Fibroblast of the aortic adventitia (primary cell): ENCODE results near the gene PRPF40A. TPM values are rescaled to one million over a fixed set of nuclear protein-coding genes. Genes with fewer than 3 reads are reported as not detected.

Experiments
- DNase-seq: peaks from one replicate; pipeline ENCODE4 v3.0.0-alpha.2; 2010; ENCODE audit warnings: low read depth
- H3K4me3 ChIP-seq: 2 replicates; pipeline ENCODE4 v1.5.1; 2011; ENCODE audit warnings: low read depth, mild to moderate bottlenecking, control low read depth, low read length, moderate library complexity
- total RNA-seq: library from RNA; depleted of rRNA; stranded (reverse); fragments of >200 nt; gene quantifications from 2 replicates; pipeline ENCODE4 v1.2.3, GENCODE V29; 2012; ENCODE audit warnings: low replicate concordance
- TF ChIP-seq, protein P1 (sequence below): IDR thresholded peaks from 2 replicates; pipeline ENCODE4 v1.5.1; 2011; ENCODE audit warnings: mild to moderate bottlenecking, low read length, control low read depth, inconsistent platforms; ENCODE audit not compliant: insufficient read depth

The PRPF40A gene
- total RNA-seq, 1 donor = 113 TPM

DNA sequence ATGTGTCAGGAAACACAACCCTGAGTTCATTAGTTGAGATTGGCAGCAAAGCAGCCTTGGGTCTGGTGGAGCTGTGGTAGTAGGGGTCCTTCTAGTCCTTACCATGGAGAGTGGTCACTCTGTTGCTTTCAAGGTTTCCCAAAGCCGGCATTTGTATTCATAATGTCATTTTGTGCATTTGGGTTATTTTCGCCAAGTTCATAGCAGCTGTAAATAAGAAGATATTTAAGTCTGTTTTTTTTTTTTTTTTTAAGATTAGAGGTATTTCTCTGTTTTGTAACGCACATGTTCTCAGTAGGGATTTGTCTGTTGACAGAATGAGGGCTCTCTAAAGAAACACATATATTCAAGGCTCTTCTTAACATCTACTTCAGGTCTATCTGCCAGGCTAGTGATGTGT, 114.1 kb downstream of the PRPF40A start:
- no peak for DNase-seq
- no peak overlapping the region for H3K4me3 ChIP-seq
- TF ChIP-seq, protein P1, sequence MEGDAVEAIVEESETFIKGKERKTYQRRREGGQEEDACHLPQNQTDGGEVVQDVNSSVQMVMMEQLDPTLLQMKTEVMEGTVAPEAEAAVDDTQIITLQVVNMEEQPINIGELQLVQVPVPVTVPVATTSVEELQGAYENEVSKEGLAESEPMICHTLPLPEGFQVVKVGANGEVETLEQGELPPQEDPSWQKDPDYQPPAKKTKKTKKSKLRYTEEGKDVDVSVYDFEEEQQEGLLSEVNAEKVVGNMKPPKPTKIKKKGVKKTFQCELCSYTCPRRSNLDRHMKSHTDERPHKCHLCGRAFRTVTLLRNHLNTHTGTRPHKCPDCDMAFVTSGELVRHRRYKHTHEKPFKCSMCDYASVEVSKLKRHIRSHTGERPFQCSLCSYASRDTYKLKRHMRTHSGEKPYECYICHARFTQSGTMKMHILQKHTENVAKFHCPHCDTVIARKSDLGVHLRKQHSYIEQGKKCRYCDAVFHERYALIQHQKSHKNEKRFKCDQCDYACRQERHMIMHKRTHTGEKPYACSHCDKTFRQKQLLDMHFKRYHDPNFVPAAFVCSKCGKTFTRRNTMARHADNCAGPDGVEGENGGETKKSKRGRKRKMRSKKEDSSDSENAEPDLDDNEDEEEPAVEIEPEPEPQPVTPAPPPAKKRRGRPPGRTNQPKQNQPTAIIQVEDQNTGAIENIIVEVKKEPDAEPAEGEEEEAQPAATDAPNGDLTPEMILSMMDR = no peak

DNA sequence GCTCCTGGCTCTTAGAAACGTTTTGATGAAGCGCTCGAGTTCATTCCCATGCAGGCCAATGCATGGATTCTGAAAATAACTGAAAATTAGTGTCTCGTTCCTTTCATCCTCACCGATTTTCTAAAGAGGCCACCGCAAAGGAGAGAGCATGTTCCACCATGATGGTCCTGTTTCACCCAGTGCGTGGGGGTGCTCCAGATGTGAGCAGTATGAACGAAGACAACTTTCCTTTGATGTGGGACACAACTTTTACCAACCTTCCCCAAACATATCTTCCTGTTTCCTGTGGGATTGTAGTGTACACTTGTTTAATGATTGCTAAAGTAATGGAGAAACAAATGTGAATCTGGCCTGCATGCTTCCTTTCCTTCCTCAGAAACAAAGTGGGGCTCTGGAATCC, 114.5 kb downstream of the PRPF40A start:
- DNase-seq = no peak
- TF ChIP-seq, protein P1 = no peak
- H3K4me3 ChIP-seq = no peak overlapping the region

Other genes starting within 250 kb of the PRPF40A start
- gene ARL6IP6, start 1.2 kb upstream of the PRPF40A start, total RNA-seq = 13.6 and 40.3 TPM in 2 replicates